Lower leg skin (tissue), 4 donors: ENCODE data around the gene ZCWPW1. TPM values are rescaled to one million over a fixed set of nuclear protein-coding genes. Genes with fewer than 3 reads are reported as not detected.

Experiments used
- DNase-seq, 2 donors: peaks; one replicate each; pipeline ENCODE4 v3.0.0-alpha.2; 2019; ENCODE audit warnings: low spot score in 2 of 2
- H3K4me3 ChIP-seq: fragments of 200-600 bp; sonication (generic); 2 replicates; pipeline ENCODE4 v1.5.1; 2017; ENCODE audit warnings: mild to moderate bottlenecking, low read depth; ENCODE audit not compliant: poor library complexity, severe bottlenecking
- CTCF ChIP-seq, 3 donors: fragments of 450-650 bp; IDR thresholded peaks; one replicate each; pipeline ENCODE4 v1.5.1; 2016; ENCODE audit warnings: antibody characterized with exemption in 3 of 3, mild to moderate bottlenecking in 3 of 3, moderate library complexity in 2 of 3
- POLR2A ChIP-seq, 2 donors: fragments of 450-650 bp; IDR thresholded peaks; one replicate each; pipeline ENCODE4 v1.6.1; 2016 to 2017; ENCODE audit warnings: antibody characterized with exemption in 2 of 2, mild to moderate bottlenecking in 1 of 2, moderate library complexity in 1 of 2
- WGBS, 2 donors: methylation state at CpG; one replicate each; pipeline ENCODE4 v1.1.5; 2018; 5-methylcytosine and 5-hydroxymethylcytosine counted together
- intact Hi-C: fragments of 100-400 bp; cut with DNase I; formaldehyde crosslinking; loops from one replicate; pipeline ENCODE4 v1.15.0; 2023; ENCODE audit warnings: low total_unique reads
- total RNA-seq, 4 donors: library from RNA; depleted of rRNA; stranded (reverse); fragments of >200 nt; gene quantifications; one replicate each; pipeline ENCODE4 v1.1.0, GENCODE V29; 2016

The ZCWPW1 gene
- total RNA-seq, 4 donors from 2014 or later: 2.2 to 6.3 (median 4.6) TPM

DNA sequence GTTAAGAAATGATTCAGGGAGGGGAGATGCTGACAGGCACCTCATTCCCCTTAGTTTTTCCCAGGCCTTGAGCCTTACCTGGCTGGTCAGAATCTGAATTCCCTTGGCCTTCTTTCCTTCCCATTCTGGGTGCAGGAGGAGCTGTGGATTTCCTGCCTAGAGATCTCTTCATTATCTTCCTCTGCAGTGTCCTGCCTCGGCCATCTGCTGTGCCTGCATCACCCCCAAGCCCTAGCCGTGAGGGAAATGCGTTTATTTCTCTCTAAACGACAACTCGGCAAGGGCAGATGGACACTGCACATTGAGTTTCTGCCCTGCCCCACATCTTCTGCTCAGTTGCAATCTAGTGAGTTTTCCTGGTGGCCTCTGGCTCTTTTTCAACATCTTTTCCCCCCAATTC lies 26.7 kb downstream of the ZCWPW1 start:
- no peak for TF ChIP-seq CTCF (IDR thresholded peaks at IDR 0.05)
- no peak for TF ChIP-seq POLR2A (IDR thresholded peaks at IDR 0.05)
- WGBS, 2 donors: 86 to 88% methylated on average over 5 of the region's 5 CpGs
- H3K4me3 ChIP-seq: no peak overlapping the region
- no peak for DNase-seq
- intact Hi-C loops: no loop called here

- intact Hi-C loops: no loop called here
- no peak for DNase-seq
- no peak overlapping the region for H3K4me3 ChIP-seq
- WGBS, 2 donors: 86 to 88% methylated on average over 11 of the region's 11 CpGs
- TF ChIP-seq POLR2A (IDR thresholded peaks at IDR 0.05) (no peak), CTCF (IDR thresholded peaks at IDR 0.05) (no peak)
Measured at GRCh38 chr7:100400656-100401055, 27.8 kb downstream of the ZCWPW1 start.

DNA sequence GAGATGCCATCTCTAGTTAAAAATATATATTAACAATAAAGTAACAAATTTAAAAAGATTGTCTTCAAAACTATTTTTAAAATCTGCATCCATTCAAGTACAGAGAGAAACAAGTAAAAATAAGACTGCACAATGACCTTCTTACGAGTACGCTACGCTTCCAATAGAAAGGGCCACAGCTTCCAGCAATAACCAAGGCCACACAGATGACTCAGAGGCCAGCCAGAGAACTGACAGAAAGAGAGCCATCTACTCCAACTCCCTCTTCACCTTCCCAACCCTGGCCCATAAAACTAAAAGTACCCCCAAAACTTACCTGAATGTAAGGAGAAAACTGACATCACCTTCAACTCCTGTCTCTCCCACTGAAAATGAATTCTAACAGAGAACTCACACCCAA lies 28.5 kb downstream of the ZCWPW1 start:
- DNase-seq: no peak
- no peak for TF ChIP-seq CTCF (IDR thresholded peaks at IDR 0.05)
- no peak for TF ChIP-seq POLR2A (IDR thresholded peaks at IDR 0.05)
- H3K4me3 ChIP-seq: no peak overlapping the region
- 95 to 98% methylated on average over 3 of the region's 3 CpGs for WGBS, 2 donors
- intact Hi-C loops: no loop called here

DNA sequence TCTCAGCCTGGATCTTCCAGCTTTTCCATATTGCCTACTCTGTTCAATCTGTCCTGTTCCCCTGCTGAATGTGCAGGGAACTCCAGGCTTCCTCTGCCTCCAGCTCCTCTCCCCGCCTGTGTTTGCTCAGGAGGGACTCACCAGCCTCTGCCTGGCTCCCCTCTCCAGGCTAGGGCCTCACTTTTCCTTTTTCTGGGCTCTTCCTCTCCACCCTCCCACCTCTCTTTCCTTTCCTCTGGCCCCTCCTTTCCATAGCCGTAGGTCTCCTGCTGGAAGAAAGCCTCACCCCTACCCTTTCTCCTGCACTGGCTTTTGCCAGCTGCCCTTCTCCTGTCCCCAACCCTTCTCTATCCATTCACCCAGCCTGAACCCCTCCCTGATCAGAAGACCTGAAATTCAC lies 30.3 kb downstream of the ZCWPW1 start:
- intact Hi-C loops: no loop called here
- WGBS, 2 donors: 42 to 53% methylated on average over 2 of the region's 2 CpGs
- no peak for DNase-seq
- TF ChIP-seq POLR2A (IDR thresholded peaks at IDR 0.05): no peak
- no peak for TF ChIP-seq CTCF (IDR thresholded peaks at IDR 0.05)
- H3K4me3 ChIP-seq: no peak overlapping the region

DNA sequence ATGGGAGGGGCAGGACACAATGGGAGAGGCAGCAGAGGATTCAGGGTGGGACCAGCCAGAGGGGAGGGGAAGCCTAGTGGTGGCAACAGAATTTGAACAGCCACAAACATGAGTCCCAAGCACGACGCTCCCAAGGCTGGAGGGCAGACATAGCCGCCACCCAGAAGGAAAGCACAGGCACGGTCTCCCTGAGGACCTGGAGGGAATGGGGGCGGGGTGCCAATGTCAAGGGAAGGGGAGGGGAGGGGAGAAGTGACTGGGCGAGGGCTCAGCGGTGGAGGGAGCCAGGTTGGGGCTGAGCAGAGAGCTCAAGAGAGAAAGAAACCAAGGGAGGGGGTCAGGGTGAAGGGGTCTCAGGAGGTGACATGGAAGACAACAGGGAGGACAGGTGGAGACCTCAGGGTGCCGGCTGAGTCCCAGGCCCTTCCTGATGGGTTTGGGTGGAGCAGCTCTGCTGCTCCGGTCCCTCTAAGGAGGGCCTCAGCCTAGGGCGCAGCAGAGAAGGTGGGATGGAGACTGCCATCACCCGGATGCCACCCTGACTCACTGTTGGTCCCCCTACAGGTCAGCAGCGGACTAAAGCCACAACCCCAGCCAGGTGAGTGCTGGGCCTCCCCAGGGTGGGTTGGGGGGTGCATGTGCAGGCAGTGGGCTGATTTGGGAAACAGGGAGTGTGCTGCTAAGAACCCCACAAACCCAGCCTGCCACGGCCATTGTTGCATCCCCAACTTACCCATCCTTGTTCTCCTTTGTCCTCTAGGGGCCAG lies 31.0 kb downstream of the ZCWPW1 start:
- no peak overlapping the region for H3K4me3 ChIP-seq
- TF ChIP-seq POLR2A (IDR thresholded peaks at IDR 0.05) (no peak), CTCF (IDR thresholded peaks at IDR 0.05) (no peak)
- intact Hi-C loops: no loop called here
- 50 to 62% methylated on average over 13 of the region's 13 CpGs for WGBS, 2 donors
- DNase-seq: no peak
